ENCODE measurements around the gene SHISA9.

SHISA9 gene

DNA sequence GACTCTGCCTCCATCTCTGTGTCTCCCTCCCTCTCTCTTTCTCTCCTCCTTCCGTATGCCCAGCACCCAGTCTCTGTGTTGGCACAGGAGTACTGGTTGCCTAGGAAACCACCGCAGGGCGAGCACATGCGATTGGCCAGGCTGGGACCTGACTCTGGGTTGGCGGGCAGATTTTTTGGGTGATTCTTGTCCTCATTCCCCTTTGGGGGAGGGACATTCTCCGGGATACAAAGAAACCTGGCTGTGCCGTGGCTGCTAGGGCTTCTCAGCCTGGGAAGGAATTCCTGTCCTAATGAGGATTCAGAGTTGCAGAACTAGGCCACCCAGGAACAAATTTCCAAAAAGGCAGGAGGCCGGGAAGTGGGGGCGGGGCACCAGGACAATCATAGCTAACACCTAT lies 168.9 kb downstream of the SHISA9 start:
- no peak for DNase-seq (ENCODE audit: low read depth in 3 of 3)

DNA sequence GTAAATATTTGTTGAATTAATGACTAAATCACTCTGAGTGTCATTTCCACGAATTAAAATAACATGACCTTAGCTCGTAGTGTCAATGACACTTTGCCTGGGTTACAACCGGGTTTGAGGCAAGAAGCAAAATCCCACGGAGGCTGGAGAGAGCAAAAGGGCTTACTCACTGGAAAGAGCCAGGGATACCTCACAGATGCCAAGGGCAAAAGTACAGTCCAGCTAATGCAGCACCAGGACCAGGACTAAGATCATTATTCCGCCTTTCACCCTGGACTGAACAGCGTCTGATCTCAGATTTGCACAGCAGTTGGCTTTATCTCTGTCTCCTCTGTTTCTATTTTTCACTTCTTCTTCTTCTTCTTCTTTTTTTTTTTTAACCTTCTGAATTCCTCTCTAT lies 175.5 kb downstream of the SHISA9 start:
- DNase-seq (ENCODE audit: low read depth in 3 of 3): no peak

DNA sequence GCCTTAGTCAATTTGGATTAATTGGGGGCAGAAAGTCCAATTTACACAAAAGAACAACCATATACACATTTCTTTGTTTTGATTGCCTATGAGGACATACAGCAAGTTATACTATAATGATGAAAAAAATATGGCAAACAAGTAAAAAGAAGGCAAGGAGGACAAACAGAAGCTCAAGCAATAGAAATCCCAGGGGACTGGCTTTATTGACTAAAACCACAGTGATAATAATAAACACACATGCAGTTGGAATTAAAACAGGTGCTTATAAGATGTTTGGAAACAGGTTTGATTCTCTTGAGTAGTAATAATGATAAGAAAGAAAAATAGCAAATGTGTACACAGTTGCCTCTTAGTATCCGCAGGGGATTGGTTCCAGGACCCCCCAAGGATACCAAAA lies 176.4 kb downstream of the SHISA9 start:
- DNase-seq (ENCODE audit: low read depth in 3 of 3): no peak

DNA sequence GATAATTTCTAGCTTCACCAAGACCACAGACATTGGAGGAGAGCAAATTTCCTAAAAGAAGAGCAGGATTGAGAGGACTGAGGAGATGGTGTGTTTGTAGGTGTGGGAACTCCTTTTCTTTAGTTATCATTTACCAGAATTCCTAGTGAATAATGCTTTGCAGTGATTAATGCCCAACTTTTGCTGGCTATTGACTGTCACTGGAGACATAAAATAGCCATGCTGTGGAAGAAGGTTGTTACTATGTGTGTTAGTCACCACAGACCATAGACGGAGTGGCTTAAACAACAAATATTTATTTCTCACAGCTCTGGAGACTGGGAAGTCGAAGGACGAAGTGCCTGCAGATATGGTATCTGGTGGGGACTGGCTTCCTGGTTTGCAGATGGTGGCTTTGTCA lies 179.1 kb downstream of the SHISA9 start:
- DNase-seq (ENCODE audit: low read depth in 3 of 3): no peak

DNA sequence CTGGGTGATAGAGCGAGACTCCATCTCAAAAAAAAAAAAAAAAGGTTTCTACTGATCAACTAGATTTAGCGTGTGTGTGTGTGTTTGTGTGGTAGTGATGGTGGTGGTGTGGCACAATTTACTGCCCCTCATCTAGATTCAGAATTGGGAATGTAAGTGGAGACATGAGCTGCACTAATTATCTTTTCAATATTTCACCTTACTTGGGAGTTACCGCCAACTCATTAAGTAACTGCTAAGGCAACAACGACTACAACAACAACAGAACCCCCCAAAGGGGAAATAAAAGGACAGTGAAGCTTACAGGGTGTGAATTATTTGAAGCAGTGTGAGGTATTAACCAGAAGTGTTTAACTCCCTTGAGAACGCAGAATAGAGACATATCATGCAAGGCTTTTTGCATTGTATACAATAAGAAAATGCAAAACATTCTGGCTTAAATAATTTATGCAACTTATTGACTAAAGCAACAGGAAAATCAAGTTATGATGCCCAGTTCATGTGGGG lies 180.5 kb downstream of the SHISA9 start:
- DNase-seq (ENCODE audit: low read depth in 3 of 3): no peak

DNA sequence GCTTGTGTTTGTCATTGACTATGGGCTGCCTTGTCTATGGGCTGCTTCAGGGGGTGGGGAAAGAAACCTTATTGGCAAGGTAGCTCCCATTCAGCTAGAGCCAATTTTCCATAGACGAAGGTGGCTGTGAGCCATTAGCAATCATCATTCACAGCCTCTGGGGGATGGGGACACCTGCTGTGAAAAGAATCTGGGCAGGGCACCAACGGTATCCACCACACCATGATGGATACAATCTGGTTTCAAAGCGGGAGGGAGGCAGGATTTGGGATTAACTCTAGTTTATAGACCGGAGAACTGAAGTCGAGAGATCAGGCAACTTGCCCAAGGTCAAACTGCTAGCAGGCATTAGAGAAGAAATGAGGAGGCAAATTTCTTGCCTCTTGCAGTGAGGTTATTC lies 182.3 kb downstream of the SHISA9 start:
- DNase-seq (ENCODE audit: low read depth in 3 of 3): no peak

DNA sequence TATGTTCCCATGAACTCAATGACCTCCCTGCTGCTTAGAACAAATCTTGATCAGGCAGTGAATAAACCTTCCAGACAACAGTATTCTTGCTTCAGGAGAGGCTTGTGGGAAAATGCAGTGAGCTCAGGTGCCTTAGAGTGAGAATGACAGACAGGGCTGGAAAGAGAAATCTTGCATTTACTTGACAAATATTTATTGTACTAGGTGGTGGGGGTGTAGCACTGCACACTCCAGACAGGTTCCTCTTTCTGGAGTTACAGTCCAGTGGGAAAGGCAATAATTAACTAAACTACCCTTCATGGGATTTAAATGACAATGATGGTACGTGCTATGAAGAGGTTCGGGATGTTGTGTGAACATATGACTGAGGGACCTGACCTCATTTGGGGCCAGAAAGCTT lies 182.9 kb downstream of the SHISA9 start:
- no peak for DNase-seq (ENCODE audit: low read depth in 3 of 3)

DNA sequence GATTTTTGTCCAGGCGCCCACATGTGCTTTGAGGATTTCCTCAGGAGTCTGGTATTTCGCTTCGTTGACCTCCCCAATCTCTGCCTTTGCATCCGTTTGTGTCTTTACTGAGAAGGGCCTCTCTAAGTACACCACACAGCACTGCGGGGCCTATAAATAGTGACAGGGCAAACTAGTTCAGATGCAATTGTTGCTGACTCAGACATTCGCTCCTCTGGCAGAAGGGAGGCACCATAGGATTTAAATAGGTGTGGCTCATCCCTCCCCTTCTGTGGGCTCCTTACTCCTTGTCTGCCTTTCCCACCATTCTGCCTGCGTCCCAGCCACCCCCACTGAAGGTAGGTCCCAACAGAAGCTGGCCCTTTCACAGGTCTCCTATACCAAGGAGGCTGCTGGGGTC lies 192.3 kb downstream of the SHISA9 start:
- no peak for DNase-seq (ENCODE audit: low read depth in 3 of 3)

DNA sequence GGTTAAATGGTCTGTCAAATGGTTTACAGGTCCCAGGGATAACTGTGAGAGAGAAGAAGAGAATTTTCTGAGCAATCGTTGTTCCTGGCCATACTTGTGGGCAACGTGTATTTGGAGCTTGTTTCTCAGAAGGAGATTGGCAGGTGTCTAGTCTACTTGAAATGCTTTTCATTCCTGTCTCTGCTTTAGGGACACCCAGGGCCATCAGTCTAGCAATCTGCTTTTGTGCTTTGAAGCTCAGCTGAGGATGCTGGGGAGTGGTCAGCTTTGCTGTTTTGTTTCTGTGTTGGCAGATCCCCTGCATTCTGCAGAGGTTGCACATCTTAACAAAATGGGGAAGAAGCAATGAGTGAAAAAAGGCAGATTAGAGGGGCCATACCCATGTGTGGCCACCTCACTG lies 193.7 kb downstream of the SHISA9 start:
- DNase-seq (ENCODE audit: low read depth in 3 of 3): no peak

DNA sequence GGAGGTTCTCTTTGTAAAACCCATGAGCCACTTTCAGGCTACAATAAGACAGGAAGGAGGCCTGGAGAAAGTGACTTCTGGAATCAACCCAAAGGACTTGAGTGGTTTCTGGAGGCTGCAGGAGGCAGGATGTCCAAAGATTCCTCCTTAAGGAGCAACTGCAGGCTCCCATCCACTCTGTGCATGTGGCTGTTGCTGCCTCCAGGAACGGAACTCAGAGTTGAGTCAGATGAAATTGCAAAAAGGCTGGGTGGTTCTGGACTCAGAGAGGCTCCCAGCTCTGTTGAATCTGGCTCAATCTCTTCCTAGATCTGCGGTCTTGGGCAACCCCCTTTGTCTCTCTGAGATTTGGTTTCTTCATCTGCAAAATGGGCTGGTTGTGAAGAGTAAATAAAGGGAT lies 197.1 kb downstream of the SHISA9 start:
- DNase-seq (ENCODE audit: low read depth in 3 of 3): no peak

DNA sequence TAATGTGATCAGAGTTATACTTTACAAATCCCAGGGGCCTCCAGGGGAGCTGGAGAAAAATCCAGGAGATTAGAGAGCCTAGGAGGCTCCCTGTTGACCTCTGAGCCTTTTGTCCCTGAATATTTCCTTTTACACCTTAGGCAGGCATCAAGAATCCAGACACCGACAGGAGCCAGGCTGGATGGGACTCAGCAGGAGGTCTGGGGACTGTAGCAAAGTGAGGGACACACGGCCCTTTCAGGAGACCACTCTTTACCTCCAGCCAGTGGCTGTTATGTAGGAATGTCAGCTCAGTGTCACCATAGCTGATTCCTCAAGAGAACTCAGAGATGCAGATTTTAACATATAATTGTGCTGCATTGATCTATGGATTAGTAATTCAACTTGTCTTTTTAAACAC lies 198.4 kb downstream of the SHISA9 start:
- no peak for DNase-seq (ENCODE audit: low read depth in 3 of 3)

DNA sequence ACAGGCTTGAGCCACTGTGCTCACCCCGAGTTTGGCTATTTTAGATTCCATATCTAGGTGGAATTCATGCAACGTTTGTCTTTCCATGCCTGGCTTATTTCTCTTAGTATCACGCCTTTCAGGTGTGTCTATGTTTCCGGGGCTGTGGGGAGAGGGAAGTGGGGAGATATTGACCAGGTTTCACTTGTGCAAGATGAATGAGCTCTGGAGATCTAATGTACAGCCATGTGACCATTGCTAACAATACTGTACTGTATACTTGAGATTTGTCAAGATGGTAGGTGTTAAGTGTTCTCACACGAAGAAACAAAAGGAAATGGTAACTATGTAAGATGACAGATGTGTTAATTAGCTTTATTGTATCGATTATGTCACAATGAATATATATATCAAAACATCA lies 199.6 kb downstream of the SHISA9 start:
- DNase-seq (ENCODE audit: low read depth in 3 of 3): no peak

DNA sequence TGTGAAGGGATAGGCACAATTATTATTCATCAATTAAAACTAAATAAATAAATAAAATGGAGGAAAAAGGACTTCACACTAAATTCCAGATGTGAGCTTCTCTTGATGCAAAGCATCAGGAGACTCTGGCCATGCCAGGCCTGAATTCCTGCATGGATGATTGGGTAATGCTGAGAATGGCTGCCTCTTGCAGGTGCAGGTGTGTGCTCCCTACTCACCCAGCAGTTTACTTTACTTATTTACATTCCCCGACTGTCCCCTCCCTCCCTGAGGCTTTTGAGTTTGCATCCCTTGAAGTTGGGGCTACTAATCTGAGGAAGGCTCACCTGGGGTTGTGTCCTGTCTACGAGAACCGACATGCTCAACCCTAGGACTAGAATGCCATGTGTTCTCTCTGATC lies 200.4 kb downstream of the SHISA9 start:
- DNase-seq (ENCODE audit: low read depth in 3 of 3): no peak

DNA sequence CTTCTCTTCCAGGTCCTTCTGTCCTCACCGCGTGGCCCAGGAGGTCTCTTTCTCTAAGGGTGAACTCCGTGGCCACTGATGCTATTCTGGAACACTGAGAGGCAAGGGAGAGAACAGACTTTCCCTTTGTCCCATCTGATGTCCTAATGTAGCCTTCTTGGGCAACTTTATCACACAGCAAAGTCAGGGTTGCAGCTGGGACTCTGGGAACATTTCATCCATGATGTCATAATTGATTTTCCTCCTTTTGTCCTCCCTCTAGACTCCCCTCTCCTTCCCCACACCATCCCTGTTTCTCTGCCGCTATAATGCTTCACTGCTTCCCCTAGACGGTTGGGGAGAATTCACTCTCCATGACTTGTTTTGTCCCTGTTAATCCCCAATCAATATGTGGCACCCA lies 201.0 kb downstream of the SHISA9 start:
- no peak for DNase-seq (ENCODE audit: low read depth in 3 of 3)

DNA sequence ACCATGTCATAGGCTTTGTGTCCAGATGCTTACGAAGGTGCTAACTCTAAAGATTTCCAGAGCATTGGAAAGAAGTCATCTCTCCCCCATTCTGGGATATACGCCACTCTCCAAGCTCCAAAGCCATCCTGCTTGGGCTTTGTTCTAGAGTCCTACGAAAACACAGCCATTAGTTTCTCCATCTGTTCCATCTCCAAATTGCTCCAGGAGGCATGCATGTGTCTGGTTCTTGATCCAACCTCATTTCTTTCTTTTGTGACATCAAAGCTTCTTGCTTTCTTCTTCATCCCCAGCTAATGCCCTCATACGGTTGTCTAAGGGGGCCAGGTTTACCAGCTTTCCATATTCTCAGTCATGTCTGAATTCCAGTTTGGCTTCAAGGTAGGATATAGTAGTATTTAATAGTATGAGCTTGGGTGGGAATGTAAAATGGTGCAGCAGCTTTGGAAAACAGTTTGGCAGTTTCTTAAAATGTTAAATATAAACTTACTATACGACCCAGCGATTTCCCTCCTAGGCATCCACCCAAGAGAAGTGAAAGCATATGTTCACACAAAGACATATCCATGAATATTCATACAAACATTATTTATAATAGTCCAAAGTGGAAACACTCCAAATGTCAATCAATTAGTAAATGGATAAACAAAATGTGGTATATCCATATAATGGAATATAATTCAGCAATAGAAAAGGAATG lies 202.6 kb downstream of the SHISA9 start:
- DNase-seq (ENCODE audit: low read depth in 3 of 3): no peak

DNA sequence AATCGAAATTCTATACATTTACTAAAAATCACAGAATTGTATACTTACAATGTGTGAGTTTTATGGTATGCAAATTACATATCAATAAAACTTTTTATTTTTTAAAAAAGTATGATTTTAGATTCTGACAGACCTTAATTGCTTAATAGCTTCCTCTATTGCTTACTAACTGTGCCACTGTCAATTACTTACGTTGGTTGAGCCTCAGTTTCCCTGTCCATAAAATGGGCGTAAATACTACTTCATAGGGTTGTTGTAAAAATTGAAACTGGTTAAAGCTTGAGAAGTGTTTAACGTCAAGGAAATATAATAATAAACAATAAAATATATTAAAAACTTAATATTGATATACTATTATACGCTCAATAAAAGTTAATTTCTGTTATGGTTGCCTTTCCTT lies 203.4 kb downstream of the SHISA9 start:
- no peak for DNase-seq (ENCODE audit: low read depth in 3 of 3)

DNA sequence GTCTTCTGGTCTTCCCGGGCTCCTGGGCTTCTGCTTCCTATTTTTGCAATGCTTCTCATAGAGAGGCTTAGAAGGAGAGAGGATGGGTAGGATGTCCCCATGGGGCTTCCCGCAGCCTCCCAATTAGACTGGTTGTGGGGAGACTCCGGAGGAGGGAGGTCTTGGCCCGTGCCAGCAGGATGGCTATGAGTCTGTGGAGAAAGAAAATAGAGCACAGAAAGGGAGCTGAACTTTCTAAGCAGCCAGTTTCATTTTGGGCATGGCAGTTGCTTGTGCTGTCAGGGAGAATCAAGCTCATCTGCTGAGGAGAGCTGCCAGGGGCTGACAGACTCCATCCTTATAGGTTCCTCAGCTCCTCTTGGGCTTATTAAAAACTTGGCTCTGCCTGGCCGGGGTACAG lies 204.0 kb downstream of the SHISA9 start:
- no peak for DNase-seq (ENCODE audit: low read depth in 3 of 3)

DNA sequence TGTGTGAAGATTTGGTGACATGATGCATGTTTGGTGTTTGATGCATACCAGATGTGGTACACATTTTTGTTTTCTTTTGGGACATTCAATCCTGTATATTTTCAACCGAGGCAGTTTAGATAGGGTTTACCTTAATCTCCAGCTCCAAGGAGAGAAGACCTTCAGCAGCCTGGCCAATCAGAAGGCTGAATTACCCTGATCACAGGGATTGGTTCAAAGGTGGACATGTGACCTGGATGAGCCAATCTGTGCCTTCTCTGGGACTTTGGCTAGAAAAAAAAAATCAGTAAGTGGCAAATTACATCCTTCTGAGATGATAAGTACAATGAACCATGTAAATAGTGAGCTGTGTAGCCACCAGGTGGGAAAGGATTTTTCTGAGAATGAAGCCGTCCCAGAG lies 205.1 kb downstream of the SHISA9 start:
- no peak for DNase-seq (ENCODE audit: low read depth in 3 of 3)

DNA sequence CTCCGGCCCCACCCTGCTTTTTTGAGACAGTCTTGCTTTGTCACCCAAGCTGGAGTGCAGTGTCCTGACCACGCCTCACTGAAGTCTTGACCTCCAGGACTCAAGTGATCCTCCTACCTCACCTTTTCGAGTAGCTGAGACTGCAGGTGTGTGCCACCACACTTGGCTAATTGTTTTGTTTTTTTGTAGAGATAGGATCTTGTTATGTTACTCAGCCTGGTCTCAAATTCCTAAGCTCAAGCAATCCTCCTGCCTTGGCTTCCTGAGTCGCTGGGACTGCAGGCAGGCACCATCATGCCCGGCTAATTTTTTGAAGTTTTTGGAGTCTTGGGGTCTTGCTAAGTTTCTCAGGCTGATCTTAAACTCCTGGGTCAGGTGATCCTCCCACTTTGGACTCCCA lies 206.7 kb downstream of the SHISA9 start:
- no peak for DNase-seq (ENCODE audit: low read depth in 3 of 3)

DNA sequence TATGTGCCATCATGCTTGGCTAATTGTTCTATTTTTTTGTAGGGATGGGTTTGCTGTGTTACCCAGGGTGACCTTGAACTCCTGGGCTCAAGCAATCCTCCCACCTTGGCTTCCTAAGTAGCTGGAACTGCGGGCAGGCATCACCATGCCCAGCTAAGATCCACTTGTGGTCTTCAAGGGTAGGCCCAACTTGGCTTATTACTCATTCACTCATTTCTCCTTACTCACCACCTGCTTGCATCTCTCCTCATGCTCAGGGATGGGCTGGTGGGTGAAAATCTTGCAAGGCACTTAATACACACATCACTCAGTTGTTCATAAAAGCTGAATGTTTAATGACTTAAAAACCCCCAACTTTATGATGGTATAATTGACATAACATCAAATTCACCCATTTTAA lies 207.8 kb downstream of the SHISA9 start:
- DNase-seq (ENCODE audit: low read depth in 3 of 3): no peak

DNA sequence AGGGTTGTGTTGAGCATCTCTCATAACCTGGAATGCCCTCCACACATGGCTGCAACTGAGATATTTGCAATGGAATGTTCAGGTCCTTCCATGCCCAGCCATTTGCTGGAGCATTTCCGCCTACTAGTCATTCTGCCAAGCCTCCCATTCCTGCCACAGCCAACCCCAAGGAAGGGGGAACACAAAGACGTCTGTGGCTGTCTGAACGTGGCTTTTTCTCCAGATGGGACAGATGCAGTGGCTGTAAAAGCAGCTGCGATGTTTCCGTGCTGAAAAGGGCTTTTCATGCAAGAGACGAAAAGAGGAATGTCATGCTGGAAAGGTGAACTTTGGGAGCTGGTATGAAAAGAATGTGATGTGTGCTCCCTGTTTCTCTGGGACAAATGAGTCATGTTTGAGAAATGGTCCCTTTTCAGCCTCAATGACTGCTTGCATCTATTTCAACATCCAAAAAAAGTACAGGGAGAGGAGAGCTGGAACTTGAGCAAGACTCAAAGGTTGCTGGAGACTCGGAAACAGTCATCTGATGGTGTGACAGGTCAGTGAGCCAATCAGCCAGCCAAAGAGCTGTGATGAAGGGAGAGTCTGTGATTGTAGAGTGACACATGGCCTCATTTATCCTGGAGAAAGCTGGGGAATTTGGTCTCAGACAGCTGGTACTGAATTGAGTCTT lies 208.9 kb downstream of the SHISA9 start:
- no peak for DNase-seq (ENCODE audit: low read depth in 3 of 3)

DNA sequence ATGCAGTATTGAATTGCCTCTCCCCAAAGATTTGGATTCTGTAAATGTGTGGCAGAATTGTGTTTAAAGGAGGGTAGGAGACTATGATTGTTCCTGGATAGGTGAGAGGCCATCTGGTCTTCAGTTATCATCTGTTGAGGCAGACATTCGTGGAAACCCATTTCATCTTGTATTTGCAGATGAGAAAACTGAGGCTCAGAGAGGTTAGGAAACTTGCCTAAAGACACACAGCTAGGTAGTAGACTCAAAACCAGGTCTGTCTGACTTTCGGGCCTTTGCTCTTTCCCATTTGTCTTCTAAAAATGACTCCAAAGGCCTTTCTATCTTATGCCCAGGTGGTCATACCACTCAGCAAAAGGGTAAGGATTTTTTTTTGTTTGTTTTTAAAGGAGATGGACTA lies 210.3 kb downstream of the SHISA9 start:
- no peak for DNase-seq (ENCODE audit: low read depth in 3 of 3)

DNA sequence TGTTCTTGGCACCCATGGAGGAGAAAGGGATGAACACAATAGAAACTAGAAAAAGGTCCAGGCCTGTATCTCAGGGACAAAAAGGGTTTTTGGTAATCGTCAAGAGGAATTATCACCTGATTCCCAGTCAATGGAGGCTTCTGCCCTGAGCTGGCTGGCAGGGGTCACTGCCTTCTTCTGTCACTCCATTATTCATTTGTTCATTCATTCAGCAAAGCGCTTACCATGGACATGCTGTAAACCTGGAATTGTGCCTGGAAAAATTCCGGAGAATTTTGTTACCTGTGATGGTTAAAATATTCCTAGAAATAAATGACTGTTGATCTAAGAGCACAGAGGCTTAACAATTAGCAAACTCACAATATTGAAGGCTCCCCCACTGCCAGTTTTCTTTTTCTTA lies 212.3 kb downstream of the SHISA9 start:
- no peak for DNase-seq (ENCODE audit: low read depth in 3 of 3)

DNA sequence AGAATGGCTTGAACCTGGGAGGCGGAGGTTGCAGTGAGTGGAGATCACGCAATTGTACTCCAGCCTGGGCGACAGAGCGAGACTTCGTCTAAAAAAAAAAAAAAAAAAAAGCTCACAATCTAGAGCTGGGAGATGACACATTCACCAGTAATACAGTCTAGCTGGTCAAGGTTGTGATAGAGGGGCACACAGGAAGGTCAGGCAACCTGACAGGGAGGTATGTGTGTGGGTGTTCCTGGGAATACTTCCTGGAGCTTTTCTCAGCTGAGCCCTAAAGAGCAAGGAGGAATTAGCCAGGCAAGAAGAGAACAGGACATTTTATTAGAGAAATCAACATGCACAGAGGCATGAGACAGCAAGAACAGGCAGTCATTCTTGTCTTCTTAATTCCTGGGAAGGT lies 216.7 kb downstream of the SHISA9 start:
- DNase-seq (ENCODE audit: low read depth in 3 of 3): no peak

Data from stimulated activated CD4-positive, alpha-beta T cell treated with anti-CD3 and anti-CD28 coated beads, TNF-alpha, amount 100 ng/mL, for 24 hours (primary cell).